SU-DHL-6 (cell line): ENCODE data around the gene ATG3.
A peak's percentile ranks its signal among the peaks of the same experiment; 100 is the strongest.

Experiments
- H2AFZ ChIP-seq: fragments of 200-600 bp; sonication (generic); 2 replicates; pipeline ENCODE4 v1.6.1; 2014; ENCODE audit warnings: low read depth, mild to moderate bottlenecking, moderate library complexity, mixed read lengths, antibody characterized with exemption, low read length; ENCODE audit not compliant: severe bottlenecking
- H3F3A ChIP-seq: fragments of 200-600 bp; shearing (Covaris generic); 2 replicates; pipeline ENCODE4 v1.6.0; 2016; ENCODE audit warnings: antibody characterized with exemption, mild to moderate bottlenecking; ENCODE audit not compliant: insufficient read depth
- H3K27ac ChIP-seq: fragments of 200-600 bp; sonication (generic); 2 replicates; pipeline ENCODE4 v1.5.1; 2016; ENCODE audit warnings: low read depth, mild to moderate bottlenecking, low read length, moderate library complexity, mixed read lengths
- H3K27me3 ChIP-seq: fragments of 200-600 bp; sonication (generic), shearing (Covaris generic); 2 replicates; pipeline ENCODE4 v1.6.0; 2014; ENCODE audit warnings: mild to moderate bottlenecking, low read length
- H3K36me3 ChIP-seq: fragments of 200-600 bp; sonication (generic); 2 replicates; pipeline ENCODE4 v1.6.1; 2014; ENCODE audit warnings: mild to moderate bottlenecking, low read length, mixed read lengths
- H3K4me2 ChIP-seq: fragments of 300-600, 200-600 bp; shearing (Covaris generic), sonication (generic); 2 replicates; pipeline ENCODE4 v1.6.0; 2014; ENCODE audit warnings: low read length, low read depth, mild to moderate bottlenecking; ENCODE audit not compliant: poor library complexity, severe bottlenecking
- H3K4me3 ChIP-seq: fragments of 200-600 bp; sonication (generic); 2 replicates; pipeline ENCODE4 v1.5.1; 2014; ENCODE audit warnings: antibody characterized with exemption, low read length, mild to moderate bottlenecking, mixed read lengths; ENCODE audit not compliant: insufficient read depth, poor library complexity, severe bottlenecking
- H3K79me2 ChIP-seq: fragments of 200-600 bp; sonication (generic); 2 replicates; pipeline ENCODE4 v1.6.1; 2014; ENCODE audit warnings: mild to moderate bottlenecking, low read length, moderate library complexity; ENCODE audit not compliant: insufficient read depth
- H3K9ac ChIP-seq: fragments of 200-600 bp; sonication (generic); 2 replicates; pipeline ENCODE4 v1.7.0; 2014; ENCODE audit warnings: mild to moderate bottlenecking, low read length
- H3K9me2 ChIP-seq: fragments of 200-600 bp; sonication (generic); replicated peaks from 2 replicates; pipeline ENCODE4 v1.6.1; 2014; ENCODE audit warnings: low read length; ENCODE audit not compliant: insufficient read depth
- H3K9me3 ChIP-seq: fragments of 200-600 bp; sonication (generic); 2 replicates; pipeline ENCODE4 v1.6.1; 2014; ENCODE audit warnings: low read length, mixed read lengths; ENCODE audit not compliant: insufficient read depth
- H4K20me1 ChIP-seq: fragments of 200-600 bp; sonication (generic); 2 replicates; pipeline ENCODE4 v1.6.1; 2014; ENCODE audit warnings: low read depth, mild to moderate bottlenecking, antibody characterized with exemption, low read length, moderate library complexity, mixed read lengths
- CTCF ChIP-seq: fragments of 200-600 bp; sonication (generic); IDR thresholded peaks from one replicate; pipeline ENCODE4 v1.5.1; 2017; ENCODE audit warnings: antibody characterized with exemption, mild to moderate bottlenecking, low read length, moderate library complexity; ENCODE audit not compliant: insufficient read depth, poor library complexity, severe bottlenecking
- EZH2phosphoT487 ChIP-seq: fragments of 200-600 bp; sonication (generic), shearing (Covaris generic); conservative IDR thresholded peaks from 2 replicates; pipeline ENCODE4 v1.6.1; 2018; ENCODE audit warnings: mild to moderate bottlenecking, antibody characterized with exemption, low read length, moderate library complexity, mixed read lengths

The ATG3 gene

GRCh38 chr3:112583105-112583504 lies 21.3 kb upstream of the ATG3 start:
- Histone ChIP-seq H3K27ac (no peak overlapping the region), H3K9me2 (no peaks in the 10 kb centered on the region), H3K9ac (no peak overlapping the region), H3F3A (no peaks in the 10 kb centered on the region), H2AFZ (no peak overlapping the region), H3K79me2 (no peaks in the 10 kb centered on the region), H3K36me3 (peaks cover 39% of the 10 kb centered on the region), H3K9me3 (no peaks in the 10 kb centered on the region), H4K20me1 (no peaks in the 10 kb centered on the region), H3K4me3 (no peak overlapping the region), H3K27me3 (no peaks in the 10 kb centered on the region), H3K4me2 (no peak overlapping the region)
- TF ChIP-seq CTCF (no peak), EZH2phosphoT487 (no peak)

- H2AFZ ChIP-seq: no peak overlapping the region
- H3K4me2 ChIP-seq: no peak overlapping the region
- no peak overlapping the region for H3K27ac ChIP-seq
- H3K9me3 ChIP-seq: no peaks in the 10 kb centered on the region
- no peak overlapping the region for H3K9ac ChIP-seq
- TF ChIP-seq EZH2phosphoT487: no peak
- peak; percentile 60 for TF ChIP-seq CTCF
- H3K36me3 ChIP-seq: peaks cover 37% of the 10 kb centered on the region
- no peaks in the 10 kb centered on the region for H3K27me3 ChIP-seq
- H3F3A ChIP-seq: no peaks in the 10 kb centered on the region
- H3K79me2 ChIP-seq: no peaks in the 10 kb centered on the region
- H3K9me2 ChIP-seq: no peaks in the 10 kb centered on the region
- no peak overlapping the region for H3K4me3 ChIP-seq
- no peaks in the 10 kb centered on the region for H4K20me1 ChIP-seq
Observed at GRCh38 chr3:112582244-112582874, 20.6 kb upstream of the ATG3 start.

GRCh38 chr3:112579697-112580096 lies 17.9 kb upstream of the ATG3 start:
- Histone ChIP-seq H3K4me2 (no peak overlapping the region), H3F3A (no peaks in the 10 kb centered on the region), H3K4me3 (no peak overlapping the region), H3K79me2 (no peaks in the 10 kb centered on the region), H3K9me3 (no peaks in the 10 kb centered on the region), H3K27me3 (no peaks in the 10 kb centered on the region), H3K9ac (no peak overlapping the region), H2AFZ (no peak overlapping the region), H4K20me1 (no peaks in the 10 kb centered on the region), H3K36me3 (peaks cover 36% of the 10 kb centered on the region), H3K27ac (no peak overlapping the region), H3K9me2 (no peaks in the 10 kb centered on the region)
- TF ChIP-seq EZH2phosphoT487 (no peak), CTCF (no peak)
